Measurements from ENCODE around the gene EPB41. TPM values are rescaled to one million over a fixed set of nuclear protein-coding genes. Genes with fewer than 3 reads are reported as not detected.
A peak's percentile ranks its signal among the peaks of the same experiment; 100 is the strongest.
"Not testable (repeated sequence)": the region's sequence is repeated elsewhere in the genome, so short reads cannot be mapped to it uniquely, and the experiment has no call there.

The EPB41 gene
- 10 to 100 TPM; 60.5 to 83.4 TPM for total RNA-seq

- no peaks in the 10 kb centered on the region for H3K36me3 Mint-ChIP-seq
- DNase-seq (ENCODE audit: low spot score in 2 of 2) (peak; percentile 90 to 94), ATAC-seq (peak; percentile 84 to 88)
- H3K9me3 Mint-ChIP-seq = no peaks in the 10 kb centered on the region
- peak within 1 kb of the TSS; percentile 91 to 96 for H3K27ac Mint-ChIP-seq
Measured at GRCh38 chr1:28914228-28915030, at the start of gene EPB41. TSS of gene EPB41 (plus strand) at chr1:28914569. CDS start at chr1:28987438, 72,869 bp downstream.

GRCh38 chr1:28864695-28865094, 49.7 kb upstream of the EPB41 start:
- Mint-ChIP-seq H3K36me3 (no peaks in the 10 kb centered on the region), H3K9me3 (no peaks in the 10 kb centered on the region), H3K27ac (no peak overlapping the region)
- DNase-seq (ENCODE audit: low spot score in 2 of 2) (no peak), ATAC-seq (no peak)

- H3K9me3 Mint-ChIP-seq = no peaks in the 10 kb centered on the region
- ATAC-seq (no peak), DNase-seq (ENCODE audit: low spot score in 2 of 2) (no peak)
- H3K36me3 Mint-ChIP-seq = no peaks in the 10 kb centered on the region
- no peak overlapping the region for H3K27ac Mint-ChIP-seq
Measured at GRCh38 chr1:28865997-28866650, 48.2 kb upstream of the EPB41 start.

- ATAC-seq = no peak
- no peaks in the 10 kb centered on the region for H3K9me3 Mint-ChIP-seq
- no peak for DNase-seq (ENCODE audit: low spot score in 2 of 2)
- H3K36me3 Mint-ChIP-seq = no peaks in the 10 kb centered on the region
- peak overlapping the region in 1 of 2 donors; percentile 84 for H3K27ac Mint-ChIP-seq
Measured at GRCh38 chr1:28867850-28868249, 46.5 kb upstream of the EPB41 start.

GRCh38 chr1:28869952-28870351, 44.4 kb upstream of the EPB41 start:
- ATAC-seq (no peak), DNase-seq (ENCODE audit: low spot score in 2 of 2) (no peak)
- Mint-ChIP-seq H3K9me3 (no peaks in the 10 kb centered on the region), H3K36me3 (no peaks in the 10 kb centered on the region), H3K27ac (no peak overlapping the region)

GRCh38 chr1:28871631-28872401, 42.6 kb upstream of the EPB41 start:
- no peaks in the 10 kb centered on the region for H3K9me3 Mint-ChIP-seq
- H3K27ac Mint-ChIP-seq = peak overlapping the region in 1 of 2 donors; percentile 14
- no peaks in the 10 kb centered on the region for H3K36me3 Mint-ChIP-seq
- ATAC-seq = no peak
- no peak for DNase-seq (ENCODE audit: low spot score in 2 of 2)

GRCh38 chr1:28875134-28875533, 39.2 kb upstream of the EPB41 start:
- DNase-seq (ENCODE audit: low spot score in 2 of 2); H3K36me3 Mint-ChIP-seq; H3K9me3 Mint-ChIP-seq; ATAC-seq: not testable (repeated sequence)
- peak overlapping the region in 1 of 2 donors; percentile 63 for H3K27ac Mint-ChIP-seq

GRCh38 chr1:28877132-28877781, 37.1 kb upstream of the EPB41 start:
- no peaks in the 10 kb centered on the region for H3K36me3 Mint-ChIP-seq
- H3K9me3 Mint-ChIP-seq = no peaks in the 10 kb centered on the region
- ATAC-seq (peak; percentile 77 to 79), DNase-seq (ENCODE audit: low spot score in 2 of 2) (peak; percentile 73 to 77)
- no peak overlapping the region for H3K27ac Mint-ChIP-seq

GRCh38 chr1:28878796-28879195, 35.6 kb upstream of the EPB41 start:
- ATAC-seq = no peak
- DNase-seq (ENCODE audit: low spot score in 2 of 2) = no peak

GRCh38 chr1:28882009-28882628, 32.2 kb upstream of the EPB41 start:
- Mint-ChIP-seq H3K9me3 (no peaks in the 10 kb centered on the region), H3K27ac (peak overlapping the region; percentile 23 to 73), H3K36me3 (no peaks in the 10 kb centered on the region)
- ATAC-seq (peak; percentile 30 to 36), DNase-seq (ENCODE audit: low spot score in 2 of 2) (peak; percentile 77 to 81)

More at GRCh38 chr1:28878796-28879195, 35.6 kb upstream of the EPB41 start:
- no peaks in the 10 kb centered on the region for H3K36me3 Mint-ChIP-seq
- no peaks in the 10 kb centered on the region for H3K9me3 Mint-ChIP-seq
- no peak overlapping the region for H3K27ac Mint-ChIP-seq

- peak overlapping the region in 1 of 2 donors; percentile 82 for H3K27ac Mint-ChIP-seq
- DNase-seq (ENCODE audit: low spot score in 2 of 2) (no peak), ATAC-seq (no peak)
- peaks cover 4 to 5% of the 10 kb centered on the region in 2 donors for H3K36me3 Mint-ChIP-seq
- no peaks in the 10 kb centered on the region for H3K9me3 Mint-ChIP-seq
Measured at GRCh38 chr1:28883242-28883616, 31.1 kb upstream of the EPB41 start.

- DNase-seq (ENCODE audit: low spot score in 2 of 2) (peak in 1 of 2 donors; percentile 13), ATAC-seq (no peak)
- H3K9me3 Mint-ChIP-seq = no peaks in the 10 kb centered on the region
- H3K27ac Mint-ChIP-seq = peak overlapping the region; percentile 29 to 82
- H3K36me3 Mint-ChIP-seq = peaks cover 4 to 5% of the 10 kb centered on the region in 2 donors
Measured at GRCh38 chr1:28885472-28885877, 28.9 kb upstream of the EPB41 start.

GRCh38 chr1:28885977-28886730, 28.2 kb upstream of the EPB41 start:
- DNase-seq (ENCODE audit: low spot score in 2 of 2) (peak in 1 of 2 donors; percentile 11), ATAC-seq (no peak)
- H3K36me3 Mint-ChIP-seq = peaks cover 4 to 5% of the 10 kb centered on the region in 2 donors
- peak overlapping the region; percentile 82 to 88 for H3K27ac Mint-ChIP-seq
- no peaks in the 10 kb centered on the region for H3K9me3 Mint-ChIP-seq

- DNase-seq (ENCODE audit: low spot score in 2 of 2) = peak; percentile 93 to 97
- peak; percentile 77 to 79 for ATAC-seq
- no peaks in the 10 kb centered on the region for H3K9me3 Mint-ChIP-seq
Measured at GRCh38 chr1:28886731-28887418, 27.5 kb upstream of the EPB41 start.

GRCh38 chr1:28887419-28887834, 26.9 kb upstream of the EPB41 start:
- ATAC-seq (no peak), DNase-seq (ENCODE audit: low spot score in 2 of 2) (peak in 1 of 2 donors; percentile 13)
- H3K27ac Mint-ChIP-seq = peak overlapping the region; percentile 82 to 91
- H3K9me3 Mint-ChIP-seq = no peaks in the 10 kb centered on the region
- H3K36me3 Mint-ChIP-seq = peaks cover 4 to 5% of the 10 kb centered on the region in 2 donors

More at GRCh38 chr1:28886731-28887418, 27.5 kb upstream of the EPB41 start:
- Mint-ChIP-seq H3K27ac (peak overlapping the region; percentile 82 to 88), H3K36me3 (peaks cover 4 to 5% of the 10 kb centered on the region in 2 donors)
